ENCODE measurements around the gene COL13A1.

COL13A1 gene

GRCh38 chr10:69820817-69821216 lies 19.1 kb downstream of the COL13A1 start:
- DNase-seq (ENCODE audit: low read depth), result no peak

- DNase-seq (ENCODE audit: low read depth), result no peak
These were observed 23.9 kb downstream of the COL13A1 start for GRCh38 chr10:69825604-69826003.

- no peak for DNase-seq (ENCODE audit: low read depth)
These were observed 24.4 kb downstream of the COL13A1 start for GRCh38 chr10:69826094-69826493.

- DNase-seq (ENCODE audit: low read depth), result no peak
These were observed 25.3 kb downstream of the COL13A1 start for GRCh38 chr10:69826789-69827554.

GRCh38 chr10:69828144-69828870 lies 26.6 kb downstream of the COL13A1 start:
- no peak for DNase-seq (ENCODE audit: low read depth)

GRCh38 chr10:69829775-69830174 lies 28.1 kb downstream of the COL13A1 start:
- DNase-seq (ENCODE audit: low read depth), result no peak

- no peak for DNase-seq (ENCODE audit: low read depth)
These were observed 29.6 kb downstream of the COL13A1 start for GRCh38 chr10:69831231-69831855.

GRCh38 chr10:69835233-69835632 lies 33.5 kb downstream of the COL13A1 start:
- DNase-seq (ENCODE audit: low read depth), result no peak

GRCh38 chr10:69835875-69836730 lies 34.4 kb downstream of the COL13A1 start:
- no peak for DNase-seq (ENCODE audit: low read depth)

- no peak for DNase-seq (ENCODE audit: low read depth)
These were observed 35.0 kb downstream of the COL13A1 start for GRCh38 chr10:69836731-69837030.

GRCh38 chr10:69837261-69837660 lies 35.6 kb downstream of the COL13A1 start:
- DNase-seq (ENCODE audit: low read depth), result no peak

- DNase-seq (ENCODE audit: low read depth), result no peak
These were observed 36.7 kb downstream of the COL13A1 start for GRCh38 chr10:69838418-69838817.

GRCh38 chr10:69838853-69839252 lies 37.1 kb downstream of the COL13A1 start:
- no peak for DNase-seq (ENCODE audit: low read depth)

GRCh38 chr10:69839696-69840345 lies 38.1 kb downstream of the COL13A1 start:
- no peak for DNase-seq (ENCODE audit: low read depth)

- no peak for DNase-seq (ENCODE audit: low read depth)
These were observed 39.1 kb downstream of the COL13A1 start for GRCh38 chr10:69840773-69841172.

GRCh38 chr10:69842020-69842419 lies 40.3 kb downstream of the COL13A1 start:
- DNase-seq (ENCODE audit: low read depth), result no peak

- DNase-seq (ENCODE audit: low read depth), result no peak
These were observed 41.2 kb downstream of the COL13A1 start for GRCh38 chr10:69842882-69843281.

GRCh38 chr10:69843923-69844322 lies 42.2 kb downstream of the COL13A1 start:
- no peak for DNase-seq (ENCODE audit: low read depth)

GRCh38 chr10:69844698-69845097 lies 43.0 kb downstream of the COL13A1 start:
- no peak for DNase-seq (ENCODE audit: low read depth)

GRCh38 chr10:69845574-69846292 lies 44.0 kb downstream of the COL13A1 start:
- DNase-seq (ENCODE audit: low read depth), result no peak

- no peak for DNase-seq (ENCODE audit: low read depth)
These were observed 44.7 kb downstream of the COL13A1 start for GRCh38 chr10:69846293-69846921.

Measured in stimulated activated CD8-positive, alpha-beta memory T cell treated with anti-CD3 and anti-CD28 coated beads, Interleukin-12 subunit alpha, Interleukin-12 subunit beta, amount 100 ng/mL, for 4 hours (primary cell).